HepG2 (cell line): ENCODE data around the gene LGR6. TPM values are rescaled to one million over a fixed set of nuclear protein-coding genes. Genes with fewer than 3 reads are reported as not detected.

Experiments used
- ATAC-seq: fragments of 200-7000 bp; cut with Tn5 transposase; 3 replicates; pipeline ENCODE4 v1.9.1; 2020; ENCODE audit warnings: mild to moderate bottlenecking, moderate library complexity
- BruUV-seq: library from RNA; stranded (reverse); fragments of 400-500 nt; replicated peaks from 2 replicates; lab custom pipeline; 2021; lab: Mats Ljungman, UMichigan
- CTCF ChIA-PET: fragments of 300-600 bp; formaldehyde crosslinking; extraction: SDS; loops from one replicate; lab custom pipeline; 2021; ENCODE audit warnings: low total read pairs, inconsistent platforms, low intra/inter-chr PET ratio; lab: Yijun Ruan, JAX
- POLR2A ChIA-PET: fragments of 350-600 bp; sonication (Branson Sonifier 250); formaldehyde crosslinking; loops from one replicate; lab custom pipeline; 2020; ENCODE audit warnings: antibody characterized with exemption, inconsistent platforms; lab: Yijun Ruan, JAX
- DNase-seq: peaks from one replicate; pipeline ENCODE4 v3.0.0-alpha.2; 2015; ENCODE audit warnings: low spot score
- FAIRE-seq: peaks from 3 replicates; lab custom pipeline; 2011; peaks lifted over from hg19 to GRCh38; lab: Jason Lieb, UNC
- H2AFZ ChIP-seq: one replicate; pipeline ENCODE4 v1.6.1; 2011; ENCODE audit warnings: low read length, inconsistent platforms
- H3K27ac ChIP-seq: fragments of 300-600 bp; 3 replicates; pipeline ENCODE4 v1.8.0; 2011; ENCODE audit warnings: mixed run types, mild to moderate bottlenecking, mixed read lengths, low read length, inconsistent platforms; ENCODE audit not compliant: insufficient read depth; ENCODE audit errors: extremely low read length
- H3K27me3 ChIP-seq, 2 experiments: fragments of 200-600 bp in 1 of 2; 2 replicates in 1 of 2; 3 replicates in 1 of 2; pipeline versions ENCODE4 v1.6.0 to v1.8.0; 2011; ENCODE audit warnings: low read length in 2 of 2, mild to moderate bottlenecking in 2 of 2, moderate library complexity in 2 of 2, inconsistent platforms in 1 of 2; ENCODE audit not compliant: insufficient read depth in 2 of 2, control insufficient read depth in 1 of 2
- H3K36me3 ChIP-seq, 2 experiments: fragments of 200-600 bp in 1 of 2; replicated peaks in 1 of 2; 2 replicates in 1 of 2; 3 replicates in 1 of 2; pipeline versions ENCODE4 v1.5.1 to v1.8.0; 2011; ENCODE audit warnings: low read length in 2 of 2, inconsistent platforms in 1 of 2; ENCODE audit not compliant: insufficient read depth in 2 of 2, control insufficient read depth in 1 of 2
- H3K4me1 ChIP-seq: 2 replicates; pipeline ENCODE4 v1.5.1; 2012; ENCODE audit warnings: low read length, inconsistent platforms; ENCODE audit not compliant: insufficient read depth
- H3K4me2 ChIP-seq: 2 replicates; pipeline ENCODE4 v1.6.0; 2011; ENCODE audit warnings: low read depth, low read length, inconsistent platforms
- H3K4me3 ChIP-seq, 3 experiments: fragments of 200-600 bp in 1 of 3; sonication (generic), shearing (Covaris generic) in 1 of 3; replicated peaks in 1 of 3; 2 replicates each; pipeline ENCODE4 v1.5.1; 2011 to 2016; ENCODE audit warnings: low read length in 3 of 3, inconsistent platforms in 2 of 3, low read depth in 2 of 3, mild to moderate bottlenecking in 2 of 3, control low read depth in 1 of 3, mixed read lengths in 1 of 3; ENCODE audit not compliant: insufficient read depth in 1 of 3
- H3K79me2 ChIP-seq: one replicate; pipeline ENCODE4 v1.6.1; 2011; ENCODE audit warnings: low read length, inconsistent platforms; ENCODE audit not compliant: insufficient read depth
- H3K9ac ChIP-seq: 2 replicates; pipeline ENCODE4 v1.6.0; 2011; ENCODE audit warnings: mild to moderate bottlenecking, low read depth, low read length, inconsistent platforms; ENCODE audit not compliant: insufficient read depth
- H3K9me3 ChIP-seq: 2 replicates; pipeline ENCODE4 v1.5.1; 2012; ENCODE audit warnings: mild to moderate bottlenecking, low read length
- H4K20me1 ChIP-seq: 2 replicates; pipeline ENCODE4 v1.6.0; 2011; ENCODE audit warnings: inconsistent platforms, mild to moderate bottlenecking, low read length, moderate library complexity; ENCODE audit not compliant: insufficient read depth
- ATF3 ChIP-seq: sonication (generic); formaldehyde crosslinking; IDR thresholded peaks from 2 replicates; pipeline ENCODE4 v1.4.0; 2020; ENCODE audit warnings: missing genetic modification reagents
- KLF15 ChIP-seq: sonication (generic); formaldehyde crosslinking; IDR thresholded peaks from 2 replicates; pipeline ENCODE4 v1.8.1; 2023; ENCODE audit warnings: borderline replicate concordance, mild to moderate bottlenecking, inconsistent platforms, missing genetic modification reagents, mixed read lengths
- KMT2A ChIP-seq: sonication (generic); formaldehyde crosslinking; IDR thresholded peaks from 2 replicates; pipeline ENCODE4 v1.4.0; 2020; ENCODE audit warnings: missing genetic modification reagents
- PHF20 ChIP-seq: sonication (generic); formaldehyde crosslinking; IDR thresholded peaks from 2 replicates; pipeline ENCODE4 v1.5.0; 2020; ENCODE audit warnings: mild to moderate bottlenecking, missing genetic modification reagents
- RBM39 ChIP-seq: fragments of 200-400 bp; formaldehyde crosslinking; IDR thresholded peaks from one replicate; pipeline ENCODE4 v1.6.1; 2018; ENCODE audit warnings: antibody characterized with exemption, mild to moderate bottlenecking, low read depth, low read length; ENCODE audit not compliant: poor library complexity, severe bottlenecking
- SIN3A ChIP-seq: IDR thresholded peaks from 2 replicates; pipeline ENCODE4 v1.6.1; 2011; ENCODE audit warnings: low read depth, mild to moderate bottlenecking, control low read depth, low read length, borderline replicate concordance
- ZBTB10 ChIP-seq: sonication (generic); formaldehyde crosslinking; IDR thresholded peaks from 2 replicates; pipeline ENCODE4 v1.4.0; 2020; ENCODE audit warnings: missing genetic modification reagents, borderline replicate concordance
- ZBTB7B ChIP-seq: sonication (generic); formaldehyde crosslinking; IDR thresholded peaks from 2 replicates; pipeline ENCODE4 v1.4.0; 2020; ENCODE audit warnings: missing genetic modification reagents
- ZNF24 ChIP-seq: fragments of 450-650 bp; IDR thresholded peaks from 2 replicates; pipeline ENCODE4 v1.6.1; 2017; ENCODE audit warnings: antibody characterized with exemption, mild to moderate bottlenecking
- ZNF724P ChIP-seq: sonication (generic); formaldehyde crosslinking; IDR thresholded peaks from 2 replicates; pipeline ENCODE4 v1.8.0; 2022; ENCODE audit warnings: missing genetic modification reagents, borderline replicate concordance
- WGBS: methylation state at CpG from one replicate; pipeline ENCODE4 v1.1.6; 2017; ENCODE audit warnings: low lambda C conversion rate; 5-methylcytosine and 5-hydroxymethylcytosine counted together
- in situ Hi-C: cut with HindIII; loops from 2 replicates; pipeline ENCODE4 v1.10.0; 2017; ENCODE audit warnings: low pct_unique_long_range_greater_than_20kb; ENCODE audit not compliant: extremely low pct_ligation_motif_present
- intact Hi-C: fragments of 100-400 bp; cut with micrococcal nuclease; formaldehyde crosslinking; loops from one replicate; pipeline ENCODE4 v1.10.0; 2022; ENCODE audit not compliant: unreplicated experiment
- polyA plus RNA-seq, 8 experiments: library from polyadenylated mRNA; depleted of rRNA in 3 of 8; stranded (reverse) in 7 of 8; unstranded in 1 of 8; fragments of >200 nt; fragmentation: Illumina TruSeq in 4 of 8; extraction: Trizol in 4 of 8; gene quantifications; 2 replicates each; pipeline versions ENCODE4 v1.2.1 to v1.2.3, GENCODE V29; 2011 to 2016; ENCODE audit warnings: low read depth in 4 of 8, missing spikeins in 1 of 8, mixed read lengths in 1 of 8; ENCODE audit not compliant: insufficient read depth in 1 of 8
- total RNA-seq, 5 experiments: library from RNA; depleted of rRNA; stranded (reverse); fragments of >200 nt; fragmentation: Illumina TruSeq; extraction: Trizol; gene quantifications; 2 replicates each; pipeline ENCODE4 v1.2.3, GENCODE V29; 2016; ENCODE audit warnings: low read depth in 1 of 5
- TF ChIP-seq, protein P1 (sequence below): sonication (generic); formaldehyde crosslinking; IDR thresholded peaks from 2 replicates; pipeline ENCODE4 v1.9.0; 2021; ENCODE audit warnings: missing genetic modification reagents, mild to moderate bottlenecking, borderline replicate concordance

Gene LGR6
- total and polyA plus RNA-seq, 2 of the 13 experiments (the other 11 are each of a cell fraction or from before 2014, with no cell fraction given) = 0.07 TPM; not detected in 1

GRCh38 chr1:202234331-202235002, 40.9 kb downstream of the LGR6 start:
- H4K20me1 ChIP-seq = no peaks in the 10 kb centered on the region
- intact Hi-C loops (loop anchor here (5.0 kb wide), 1 partner anchor 42 kb away; the partner anchor contains the start of gene LGR6), in situ Hi-C loops (no loop called here)
- DNase-seq (peak; percentile 11), ATAC-seq (no peak), FAIRE-seq (no peak)
- TF ChIP-seq PHF20 (CRISPR knock-in tag) (no peak), ZNF24 (0 out of 2 replicates have a peak, but pooled peaks have one; percentile 23)
- no peak overlapping the region for H3K9ac ChIP-seq
- H3K27ac ChIP-seq = no peak overlapping the region
- H3K4me2 ChIP-seq = no peak overlapping the region
- POLR2A ChIA-PET = no interaction called here
- H3K27me3 ChIP-seq = peaks cover 2 to 46% of the 10 kb centered on the region in 2 experiments; a peak in 4 of 5 replicates
- H3K36me3 ChIP-seq = no peaks in the 10 kb centered on the region
- no peaks in the 10 kb centered on the region for H3K79me2 ChIP-seq
- no peak overlapping the region for H2AFZ ChIP-seq
- CTCF ChIA-PET = no interaction called here
- H3K4me1 ChIP-seq = peaks cover 20% of the 10 kb centered on the region
- 3% methylated on average over 3 of the region's 3 CpGs for WGBS
- no peak overlapping the region for H3K4me3 ChIP-seq
- H3K9me3 ChIP-seq = no peaks in the 10 kb centered on the region
- no TSS peak for BruUV-seq

- WGBS = 1% methylated on average over 7 of the region's 7 CpGs
- Histone ChIP-seq H3K79me2 (no peaks in the 10 kb centered on the region), H3K9ac (no peak overlapping the region), H3K27me3 (peaks cover 0 to 43% of the 10 kb centered on the region in 2 experiments; a peak in 4 of 5 replicates), H2AFZ (no peak overlapping the region), H3K9me3 (no peaks in the 10 kb centered on the region), H4K20me1 (no peaks in the 10 kb centered on the region), H3K27ac (no peak overlapping the region), H3K4me2 (no peak overlapping the region), H3K4me3 (no peak overlapping the region), H3K36me3 (no peaks in the 10 kb centered on the region), H3K4me1 (peaks cover 20% of the 10 kb centered on the region)
- in situ Hi-C loops (no loop called here), intact Hi-C loops (loop anchor here (5.0 kb wide), 1 partner anchor 43 kb away; the partner anchor contains the start of gene LGR6)
- DNase-seq = no peak
- no peak for ATAC-seq
- CTCF ChIA-PET = no interaction called here
- BruUV-seq = no TSS peak
- no peak for FAIRE-seq
- POLR2A ChIA-PET = no interaction called here
- TF ChIP-seq ZNF724P (no peak), RBM39 (no peak), ZBTB10 (no peak), KLF15 (no peak), ATF3 (no peak), KMT2A (CRISPR knock-in tag) (no peak), ZBTB7B (CRISPR knock-in tag) (no peak), SIN3A (no peak)
- TF ChIP-seq, protein P1, sequence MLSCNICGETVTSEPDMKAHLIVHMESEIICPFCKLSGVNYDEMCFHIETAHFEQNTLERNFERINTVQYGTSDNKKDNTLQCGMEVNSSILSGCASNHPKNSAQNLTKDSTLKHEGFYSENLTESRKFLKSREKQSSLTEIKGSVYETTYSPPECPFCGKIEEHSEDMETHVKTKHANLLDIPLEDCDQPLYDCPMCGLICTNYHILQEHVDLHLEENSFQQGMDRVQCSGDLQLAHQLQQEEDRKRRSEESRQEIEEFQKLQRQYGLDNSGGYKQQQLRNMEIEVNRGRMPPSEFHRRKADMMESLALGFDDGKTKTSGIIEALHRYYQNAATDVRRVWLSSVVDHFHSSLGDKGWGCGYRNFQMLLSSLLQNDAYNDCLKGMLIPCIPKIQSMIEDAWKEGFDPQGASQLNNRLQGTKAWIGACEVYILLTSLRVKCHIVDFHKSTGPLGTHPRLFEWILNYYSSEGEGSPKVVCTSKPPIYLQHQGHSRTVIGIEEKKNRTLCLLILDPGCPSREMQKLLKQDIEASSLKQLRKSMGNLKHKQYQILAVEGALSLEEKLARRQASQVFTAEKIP (CRISPR knock-in tag) = no peak
Observed at GRCh38 chr1:202235003-202235660, 41.5 kb downstream of the LGR6 start.
